OCI-LY1 (cell line): ENCODE data around the gene PLA2G6.
A peak's percentile ranks its signal among the peaks of the same experiment; 100 is the strongest.

Source experiments
- H2AFZ ChIP-seq: fragments of 200-600 bp; sonication (generic), shearing (Covaris generic); 2 replicates; pipeline ENCODE4 v1.6.0; 2014; ENCODE audit warnings: antibody characterized with exemption, mild to moderate bottlenecking, low read length
- H3F3A ChIP-seq: fragments of 200-600 bp; sonication (generic), shearing (Covaris generic); 2 replicates; pipeline ENCODE4 v1.6.0; 2014; ENCODE audit warnings: mild to moderate bottlenecking, antibody characterized with exemption, low read length, moderate library complexity; ENCODE audit not compliant: insufficient read depth
- H3K27ac ChIP-seq: fragments of 200-600 bp; sonication (generic); 2 replicates; pipeline ENCODE4 v1.5.1; 2014; ENCODE audit warnings: low read length, mixed run types, mild to moderate bottlenecking, low read depth; ENCODE audit not compliant: poor library complexity, severe bottlenecking
- H3K27me3 ChIP-seq: fragments of 200-600 bp; sonication (generic); 2 replicates; pipeline ENCODE4 v1.6.0; 2014; ENCODE audit warnings: antibody characterized with exemption, mild to moderate bottlenecking, low read length, moderate library complexity; ENCODE audit not compliant: insufficient read depth
- H3K36me3 ChIP-seq: fragments of 200-600 bp; sonication (generic); 2 replicates; pipeline ENCODE4 v1.6.1; 2014; ENCODE audit warnings: mild to moderate bottlenecking, antibody characterized with exemption, low read length, moderate library complexity, mixed read lengths; ENCODE audit not compliant: insufficient read depth
- H3K4me1 ChIP-seq: fragments of 200-600 bp; sonication (generic); 2 replicates; pipeline ENCODE4 v1.5.1; 2014; ENCODE audit warnings: mild to moderate bottlenecking, low read length, moderate library complexity; ENCODE audit not compliant: insufficient read depth, severe bottlenecking
- H3K4me2 ChIP-seq: fragments of 200-600 bp; sonication (generic), shearing (Covaris generic); 2 replicates; pipeline ENCODE4 v1.6.1; 2014; ENCODE audit warnings: low read length
- H3K4me3 ChIP-seq: fragments of 200-600 bp; sonication (generic); 2 replicates; pipeline ENCODE4 v1.5.1; 2014; ENCODE audit warnings: low read length, low read depth, mild to moderate bottlenecking, mixed read lengths; ENCODE audit not compliant: poor library complexity, severe bottlenecking
- H3K79me2 ChIP-seq: fragments of 200-600 bp; shearing (Covaris generic); 2 replicates; pipeline ENCODE4 v1.6.1; 2016; ENCODE audit warnings: mixed run types, low read length, mixed read lengths; ENCODE audit not compliant: insufficient read depth
- H3K9ac ChIP-seq: fragments of 200-600 bp; sonication (generic), shearing (Covaris generic); 2 replicates; pipeline ENCODE4 v1.6.1; 2014; ENCODE audit warnings: mild to moderate bottlenecking, low read length, mixed read lengths
- H3K9me2 ChIP-seq: fragments of 200-600 bp; sonication (generic), shearing (Covaris generic); 2 replicates; pipeline ENCODE4 v1.6.1; 2014; ENCODE audit warnings: low read depth, mild to moderate bottlenecking, low read length, mixed read lengths
- H3K9me3 ChIP-seq: fragments of 200-600 bp; shearing (Covaris generic); 2 replicates; pipeline ENCODE4 v1.6.1; 2014; ENCODE audit warnings: low read length, mixed read lengths
- H4K20me1 ChIP-seq: fragments of 200-600 bp; sonication (generic), shearing (Covaris generic); 2 replicates; pipeline ENCODE4 v1.6.0; 2016; ENCODE audit warnings: mild to moderate bottlenecking, low read length; ENCODE audit not compliant: insufficient read depth
- EZH2 ChIP-seq: fragments of 200-600 bp; sonication (generic), shearing (Covaris generic); IDR thresholded peaks from 2 replicates; pipeline ENCODE4 v1.8.0; 2017; ENCODE audit warnings: borderline replicate concordance, mixed run types, mild to moderate bottlenecking, antibody characterized with exemption, low read length, moderate library complexity, mixed read lengths
- TF ChIP-seq, protein P1 (sequence below): fragments of 200-600 bp; sonication (generic), shearing (Covaris generic); IDR thresholded peaks from 2 replicates; pipeline ENCODE4 v1.5.1; 2017; ENCODE audit warnings: mild to moderate bottlenecking, antibody characterized with exemption, low read length, moderate library complexity, mixed read lengths

Gene PLA2G6

GRCh38 chr22:38114484-38115398 lies 66.9 kb downstream of the PLA2G6 start:
- H3K9me2 ChIP-seq = no peaks in the 10 kb centered on the region
- no peaks in the 10 kb centered on the region for H3K36me3 ChIP-seq
- H3K27ac ChIP-seq = no peak overlapping the region
- H3K27me3 ChIP-seq = no peaks in the 10 kb centered on the region
- H4K20me1 ChIP-seq = no peaks in the 10 kb centered on the region
- H2AFZ ChIP-seq = no peak overlapping the region
- no peak overlapping the region for H3K4me2 ChIP-seq
- no peak overlapping the region for H3K9ac ChIP-seq
- no peaks in the 10 kb centered on the region for H3K4me1 ChIP-seq
- H3F3A ChIP-seq = no peaks in the 10 kb centered on the region
- TF ChIP-seq, protein P1, sequence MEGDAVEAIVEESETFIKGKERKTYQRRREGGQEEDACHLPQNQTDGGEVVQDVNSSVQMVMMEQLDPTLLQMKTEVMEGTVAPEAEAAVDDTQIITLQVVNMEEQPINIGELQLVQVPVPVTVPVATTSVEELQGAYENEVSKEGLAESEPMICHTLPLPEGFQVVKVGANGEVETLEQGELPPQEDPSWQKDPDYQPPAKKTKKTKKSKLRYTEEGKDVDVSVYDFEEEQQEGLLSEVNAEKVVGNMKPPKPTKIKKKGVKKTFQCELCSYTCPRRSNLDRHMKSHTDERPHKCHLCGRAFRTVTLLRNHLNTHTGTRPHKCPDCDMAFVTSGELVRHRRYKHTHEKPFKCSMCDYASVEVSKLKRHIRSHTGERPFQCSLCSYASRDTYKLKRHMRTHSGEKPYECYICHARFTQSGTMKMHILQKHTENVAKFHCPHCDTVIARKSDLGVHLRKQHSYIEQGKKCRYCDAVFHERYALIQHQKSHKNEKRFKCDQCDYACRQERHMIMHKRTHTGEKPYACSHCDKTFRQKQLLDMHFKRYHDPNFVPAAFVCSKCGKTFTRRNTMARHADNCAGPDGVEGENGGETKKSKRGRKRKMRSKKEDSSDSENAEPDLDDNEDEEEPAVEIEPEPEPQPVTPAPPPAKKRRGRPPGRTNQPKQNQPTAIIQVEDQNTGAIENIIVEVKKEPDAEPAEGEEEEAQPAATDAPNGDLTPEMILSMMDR = peak; percentile 89
- TF ChIP-seq EZH2 = no peak
- H3K79me2 ChIP-seq = no peaks in the 10 kb centered on the region
- no peak overlapping the region for H3K4me3 ChIP-seq
- no peaks in the 10 kb centered on the region for H3K9me3 ChIP-seq

GRCh38 chr22:38112381-38112780 lies 69.2 kb downstream of the PLA2G6 start:
- H3K36me3 ChIP-seq = no peaks in the 10 kb centered on the region
- no peaks in the 10 kb centered on the region for H3K9me3 ChIP-seq
- no peaks in the 10 kb centered on the region for H3K9me2 ChIP-seq
- no peak for TF ChIP-seq EZH2
- TF ChIP-seq, protein P1 = no peak
- H3K4me3 ChIP-seq = no peak overlapping the region
- no peak overlapping the region for H3K9ac ChIP-seq
- H3K27me3 ChIP-seq = no peaks in the 10 kb centered on the region
- H4K20me1 ChIP-seq = no peaks in the 10 kb centered on the region
- H3K27ac ChIP-seq = no peak overlapping the region
- H3F3A ChIP-seq = no peaks in the 10 kb centered on the region
- H3K4me1 ChIP-seq = no peaks in the 10 kb centered on the region
- no peak overlapping the region for H2AFZ ChIP-seq
- H3K79me2 ChIP-seq = no peaks in the 10 kb centered on the region
- no peak overlapping the region for H3K4me2 ChIP-seq

DNA sequence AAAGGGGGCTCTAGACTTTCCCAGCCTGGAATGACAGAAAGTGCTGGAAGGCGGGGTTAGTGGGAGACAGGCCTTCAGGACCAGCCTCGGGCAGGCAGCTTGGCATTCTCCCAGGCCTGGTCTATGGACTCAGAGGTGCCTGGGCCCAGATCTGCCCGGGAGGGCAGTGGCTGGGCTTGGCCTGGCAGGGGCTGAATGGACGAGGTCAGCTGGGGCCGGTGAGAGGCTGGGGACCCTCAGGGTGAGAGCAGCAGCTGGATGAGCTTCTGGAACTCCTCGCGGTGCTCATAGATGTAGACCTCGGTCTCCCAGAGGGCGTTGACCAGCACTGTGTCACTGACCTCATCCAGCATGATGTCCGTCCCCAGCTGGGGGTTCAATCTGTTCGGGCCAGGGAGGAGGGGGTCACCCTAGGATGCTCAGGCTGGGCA lies 69.7 kb downstream of the PLA2G6 start:
- no peak overlapping the region for H3K4me3 ChIP-seq
- no peaks in the 10 kb centered on the region for H3K9me2 ChIP-seq
- no peaks in the 10 kb centered on the region for H4K20me1 ChIP-seq
- TF ChIP-seq, protein P1 = no peak
- TF ChIP-seq EZH2 = no peak
- no peaks in the 10 kb centered on the region for H3F3A ChIP-seq
- no peak overlapping the region for H3K4me2 ChIP-seq
- H2AFZ ChIP-seq = no peak overlapping the region
- no peak overlapping the region for H3K9ac ChIP-seq
- no peak overlapping the region for H3K27ac ChIP-seq
- H3K27me3 ChIP-seq = no peaks in the 10 kb centered on the region
- H3K4me1 ChIP-seq = no peaks in the 10 kb centered on the region
- H3K36me3 ChIP-seq = no peaks in the 10 kb centered on the region
- H3K9me3 ChIP-seq = no peaks in the 10 kb centered on the region
- H3K79me2 ChIP-seq = no peaks in the 10 kb centered on the region
